GM19240 (cell line): ENCODE measurements around the gene SEC16B.
"Not testable (repeated sequence)": the region's sequence is repeated elsewhere in the genome, so short reads cannot be mapped to it uniquely, and the experiment has no call there.

ENCODE experiments used
- DNase-seq: peaks from one replicate; pipeline ENCODE4 v3.0.0; 2011; ENCODE audit warnings: low spot score; ENCODE audit not compliant: insufficient read length

The SEC16B gene

GRCh38 chr1:177969825-177970371 lies at the start of gene SEC16B:
Gene SEC16B, minus strand, starts transcription at chr1:177970058. Its CDS starts 2,077 bp downstream, at chr1:177967981.
- no peak for DNase-seq

GRCh38 chr1:178019622-178020021 lies 49.8 kb upstream of the SEC16B start:
- DNase-seq: no peak

- no peak for DNase-seq
Measured at GRCh38 chr1:178019208-178019607, 49.4 kb upstream of the SEC16B start.

DNA sequence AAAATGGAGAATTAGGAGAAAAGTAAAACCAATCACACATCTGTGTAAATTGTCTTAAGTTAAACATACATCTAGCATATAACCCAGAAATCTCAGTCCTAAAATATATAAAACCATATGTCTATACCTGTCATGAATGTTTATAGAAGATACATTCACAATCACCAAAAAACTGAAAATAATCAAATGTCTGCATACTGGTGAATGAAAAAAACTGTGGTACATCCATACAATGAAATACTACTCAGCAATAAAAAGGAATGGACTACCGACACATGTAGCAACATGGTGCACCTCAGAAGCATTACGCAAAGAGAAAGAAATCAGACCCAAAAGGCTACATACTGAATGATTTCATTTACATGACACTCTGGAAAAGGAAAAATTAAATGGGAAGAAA lies 47.7 kb upstream of the SEC16B start:
- no peak for DNase-seq

GRCh38 chr1:178011864-178012503 lies 42.1 kb upstream of the SEC16B start:
- DNase-seq: no peak

DNA sequence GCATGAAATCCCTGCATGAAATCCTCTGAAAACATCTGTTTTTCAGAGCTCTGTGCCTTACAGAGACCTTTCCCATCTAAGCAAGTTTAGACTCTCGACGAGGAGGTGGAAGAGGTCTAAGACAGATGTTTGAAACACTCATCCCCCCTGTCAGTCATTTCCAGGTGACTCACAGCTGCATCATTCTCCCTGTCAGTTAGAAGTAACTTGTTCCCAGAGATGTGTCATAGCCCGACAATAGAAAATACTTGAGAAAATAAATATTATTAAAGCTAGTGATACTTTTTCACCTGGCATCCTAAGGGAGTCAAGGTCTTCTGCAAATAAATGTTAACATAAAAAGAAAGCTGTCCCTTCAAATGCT lies 41.6 kb upstream of the SEC16B start:
- DNase-seq: no peak

- no peak for DNase-seq
Measured at GRCh38 chr1:178010674-178011464, 41.0 kb upstream of the SEC16B start.

DNA sequence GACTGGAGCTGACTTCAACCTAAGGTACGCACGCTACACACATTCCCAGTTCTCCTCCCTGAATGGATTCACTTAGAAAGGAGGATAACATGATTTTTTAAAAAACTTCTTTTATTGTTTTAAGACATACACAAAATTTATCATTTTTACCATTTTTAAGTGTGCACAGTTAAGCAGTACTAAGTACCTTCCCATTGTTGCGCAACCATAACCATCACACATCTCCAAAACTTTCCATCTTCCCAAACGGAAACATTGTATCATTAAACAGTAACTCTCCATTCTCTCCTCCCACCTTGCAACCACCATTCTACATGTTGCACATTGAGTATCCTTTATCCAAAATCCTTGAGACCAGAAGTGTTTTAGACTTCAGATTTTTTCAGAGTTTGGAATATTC lies 36.2 kb upstream of the SEC16B start:
- DNase-seq: no peak

DNA sequence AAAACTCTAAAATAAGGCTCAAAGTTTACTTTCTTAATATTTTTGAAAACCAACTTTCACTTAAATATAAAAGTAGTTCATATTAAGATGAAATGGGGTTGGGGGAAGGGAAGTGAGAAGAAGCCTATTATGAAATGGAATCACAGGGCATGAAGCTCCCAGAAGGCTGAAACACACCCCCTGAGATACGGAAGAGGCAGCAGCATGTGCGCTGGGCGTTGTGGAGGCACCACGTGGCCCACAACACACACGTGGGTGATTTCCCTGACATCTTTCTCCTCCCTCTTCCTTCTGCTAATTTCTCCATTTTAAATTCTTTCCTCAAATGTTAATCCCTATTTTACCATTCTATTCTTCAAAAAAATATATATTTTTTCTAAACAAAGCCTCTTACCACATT lies 35.6 kb upstream of the SEC16B start:
- DNase-seq: no peak

GRCh38 chr1:178004926-178005391 lies 35.1 kb upstream of the SEC16B start:
- no peak for DNase-seq

- no peak for DNase-seq
Measured at GRCh38 chr1:177998696-177999631, 29.1 kb upstream of the SEC16B start.

DNA sequence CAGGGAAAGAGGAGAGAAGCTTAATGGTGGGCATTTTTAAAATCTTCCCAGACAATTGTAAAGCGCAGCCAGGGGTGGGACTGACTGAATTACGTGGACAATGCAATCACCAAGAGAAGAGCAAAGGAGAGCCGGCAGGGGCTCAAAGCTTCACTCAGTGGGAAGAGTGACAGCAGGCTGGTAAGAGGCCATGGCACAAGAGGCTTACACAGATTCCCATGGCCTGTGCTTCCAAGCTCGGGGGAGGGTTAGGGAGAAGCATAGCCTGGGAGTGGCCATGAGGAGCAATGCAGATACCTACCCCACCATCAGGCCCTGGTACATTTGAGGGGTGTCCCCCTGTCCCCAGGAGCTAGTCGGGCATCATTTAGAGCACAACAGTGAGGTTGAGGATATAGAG lies 27.1 kb upstream of the SEC16B start:
- DNase-seq: no peak

GRCh38 chr1:177995369-177995768 lies 25.5 kb upstream of the SEC16B start:
- DNase-seq: no peak

- DNase-seq: not testable (repeated sequence)
Measured at GRCh38 chr1:177986281-177986680, 16.4 kb upstream of the SEC16B start.

DNA sequence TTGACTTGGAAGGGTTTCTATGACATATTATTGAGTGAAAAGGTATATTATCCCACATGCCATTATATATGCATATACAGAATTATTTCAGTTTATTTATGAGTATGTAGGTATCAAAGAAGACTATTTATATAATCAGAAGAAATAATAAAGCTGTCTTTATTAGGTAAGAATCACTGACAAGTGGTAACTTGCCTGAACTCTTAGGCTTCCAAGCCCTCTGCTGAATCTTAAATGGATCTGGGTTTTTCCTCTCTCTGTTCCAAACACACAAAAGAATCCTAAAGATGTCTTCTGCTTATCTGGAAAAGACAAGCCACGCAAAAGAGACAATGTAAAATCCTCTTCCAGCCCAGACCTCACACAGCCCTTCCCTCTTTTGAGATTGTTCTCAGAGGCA lies 14.9 kb upstream of the SEC16B start:
- DNase-seq: no peak

GRCh38 chr1:177984136-177984525 lies 14.3 kb upstream of the SEC16B start:
- no peak for DNase-seq

DNA sequence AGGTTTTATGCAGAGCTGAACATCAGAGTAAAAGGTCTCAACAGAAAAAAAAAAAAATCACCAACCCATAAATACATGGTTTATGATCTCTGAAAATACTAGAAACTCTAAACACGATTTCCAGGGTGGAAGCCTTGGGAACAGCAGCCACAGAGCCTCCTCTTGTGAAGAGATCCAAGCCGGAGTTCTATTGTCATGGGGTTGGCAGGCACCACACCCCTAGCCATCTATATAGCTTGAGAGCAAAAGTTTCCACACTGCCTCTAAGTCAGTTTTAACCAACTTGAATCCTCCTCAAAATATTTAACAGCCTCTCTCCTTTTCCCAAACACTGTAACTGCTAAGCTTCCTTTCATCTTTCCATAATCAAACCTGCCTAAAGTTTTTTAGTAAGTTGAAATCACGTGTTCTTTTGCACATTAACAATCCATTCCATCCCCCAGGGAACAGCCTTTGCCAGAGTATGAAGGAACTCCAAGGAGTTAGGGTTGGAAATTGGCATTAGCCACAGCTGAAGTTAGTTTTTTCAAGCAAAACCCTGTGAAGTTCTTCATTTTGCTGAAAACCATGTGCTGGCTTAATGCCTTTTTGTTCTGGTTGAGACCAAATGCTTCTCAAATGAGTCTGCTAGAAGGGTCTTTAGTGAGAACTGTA lies 13.8 kb upstream of the SEC16B start:
- no peak for DNase-seq

GRCh38 chr1:177983077-177983476 lies 13.2 kb upstream of the SEC16B start:
- DNase-seq: no peak

DNA sequence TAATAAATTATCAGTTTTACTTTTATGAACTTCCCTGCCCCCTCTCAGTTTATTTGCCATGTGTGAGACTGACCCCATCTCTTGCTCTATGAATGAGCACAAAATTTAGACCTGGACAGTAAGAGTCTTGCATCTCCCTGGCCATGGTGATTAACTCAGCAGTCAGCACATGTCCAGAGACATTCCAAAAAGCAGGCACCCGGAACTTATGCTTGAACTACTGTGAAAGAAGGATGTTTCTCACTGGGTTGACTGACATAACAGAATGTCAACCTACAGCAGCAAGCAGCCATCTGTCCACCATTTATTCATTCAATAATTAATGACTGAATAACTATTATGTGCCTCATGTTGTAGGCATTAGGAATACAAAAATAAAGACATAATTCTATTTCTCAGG lies 11.3 kb upstream of the SEC16B start:
- DNase-seq: no peak

GRCh38 chr1:177979272-177979671 lies 9.4 kb upstream of the SEC16B start:
- DNase-seq: no peak

GRCh38 chr1:177978530-177978929 lies 8.7 kb upstream of the SEC16B start:
- DNase-seq: no peak
